ENCODE measurements around the gene CD247. TPM values are rescaled to one million over a fixed set of nuclear protein-coding genes. Genes with fewer than 3 reads are reported as not detected.

Gene CD247
- polyA plus RNA-seq, 1 of the 3 experiments (the other 2 are of a cell fraction) = 0.08 TPM

- no peak for TF ChIP-seq RFX5 (IDR thresholded peaks at IDR 0.05; ENCODE audit: low read length)
- no peak for TF ChIP-seq JUND (IDR thresholded peaks at IDR 0.05)
- no peak for TF ChIP-seq FOSL2 (IDR thresholded peaks at IDR 0.05; ENCODE audit: borderline replicate concordance, low read depth)
- ChIA-PET POLR2A (no interaction called here), CTCF (interaction anchor here (1.0 to 5.5 kb wide), 4 partner anchors 15 to 191 kb away, joined by 3 to 45 read pairs (median 6); no protein-coding TSS in a partner anchor)
- no peaks in the 10 kb centered on the region for H4K20me1 ChIP-seq (ENCODE audit: insufficient read depth)
- DNase-seq = no peak
- 82% methylated on average over 11 of the region's 11 CpGs for WGBS (ENCODE audit: low lambda C conversion rate)
- no peak overlapping the region for H3K4me2 ChIP-seq
- H3K9ac ChIP-seq = no peak overlapping the region
- no peaks in the 10 kb centered on the region for H3K79me2 ChIP-seq (ENCODE audit: insufficient read depth)
- no peak overlapping the region for H3K27ac ChIP-seq (ENCODE audit: low read depth in 2 of 2, low read length in 1 of 2)
- H3K4me3 ChIP-seq (ENCODE audit: low read depth in 2 of 2, low read length in 1 of 2) = no peak overlapping the region
- H3K27me3 ChIP-seq (ENCODE audit: insufficient read depth) = no peaks in the 10 kb centered on the region; the same call in 1 of the 2 replicates
- peaks cover 0 to 8% of the 10 kb centered on the region in 2 experiments; a peak in 1 of 4 replicates for H3K4me1 ChIP-seq (ENCODE audit: control insufficient read depth in 1 of 2, insufficient read depth in 2 of 2, low read depth in 1 of 2, low read length in 1 of 2)
- no peaks in the 10 kb centered on the region for H3K36me3 ChIP-seq (replicated peaks in 1 of 2; ENCODE audit: control insufficient read depth in 1 of 2, insufficient read depth in 2 of 2, low read length in 1 of 2)
- no peaks in the 10 kb centered on the region for H3K9me3 ChIP-seq
- no peak overlapping the region for H2AFZ ChIP-seq (ENCODE audit: low read depth)
- H3K9me2 ChIP-seq = no peaks in the 10 kb centered on the region
- H3F3A ChIP-seq (replicated peaks; ENCODE audit: insufficient read depth) = no peaks in the 10 kb centered on the region
Measured at GRCh38 chr1:167457936-167458584, 60.3 kb downstream of the CD247 start.

- Histone ChIP-seq H2AFZ (ENCODE audit: low read depth) (no peak overlapping the region), H3K9me3 (no peaks in the 10 kb centered on the region), H3K27me3 (ENCODE audit: insufficient read depth) (peaks cover under 1% of the 10 kb centered on the region; the same call in 1 of the 2 replicates), H3K4me3 (ENCODE audit: low read depth in 2 of 2, low read length in 1 of 2) (no peak overlapping the region), H3K27ac (ENCODE audit: low read depth in 2 of 2, low read length in 1 of 2) (no peak overlapping the region), H3K9ac (no peak overlapping the region), H3K79me2 (ENCODE audit: insufficient read depth) (no peaks in the 10 kb centered on the region), H3F3A (replicated peaks; ENCODE audit: insufficient read depth) (no peaks in the 10 kb centered on the region), H3K4me1 (ENCODE audit: control insufficient read depth in 1 of 2, insufficient read depth in 2 of 2, low read depth in 1 of 2, low read length in 1 of 2) (peaks cover 0 to 8% of the 10 kb centered on the region in 2 experiments; a peak in 1 of 4 replicates), H4K20me1 (ENCODE audit: insufficient read depth) (no peaks in the 10 kb centered on the region), H3K4me2 (no peak overlapping the region), H3K9me2 (no peaks in the 10 kb centered on the region), H3K36me3 (replicated peaks in 1 of 2; ENCODE audit: control insufficient read depth in 1 of 2, insufficient read depth in 2 of 2, low read length in 1 of 2) (no peaks in the 10 kb centered on the region)
- 89% methylated on average over 8 of the region's 8 CpGs for WGBS (ENCODE audit: low lambda C conversion rate)
- CTCF ChIA-PET = interaction anchor here (0.8 to 5.5 kb wide), 8 partner anchors 9 to 398 kb away, joined by 3 to 45 read pairs (median 5); no protein-coding TSS in a partner anchor
- no peak for DNase-seq
- POLR2A ChIA-PET = no interaction called here
- TF ChIP-seq NRF1 (IDR thresholded peaks at IDR 0.05; ENCODE audit: low read depth, low read length) (no peak), YY1 (IDR thresholded peaks at IDR 0.05; ENCODE audit: low read depth) (no peak), FOXM1 (IDR thresholded peaks at IDR 0.05; ENCODE audit: low read depth) (no peak), CHD2 (IDR thresholded peaks at IDR 0.05; ENCODE audit: low read length, partially characterized antibody) (no peak), TAF1 (IDR thresholded peaks at IDR 0.05; ENCODE audit: borderline replicate concordance, low read depth, low read length) (no peak), RXRA (IDR thresholded peaks at IDR 0.05; ENCODE audit: borderline replicate concordance, low read depth) (no peak), REST (IDR thresholded peaks at IDR 0.05; ENCODE audit: low read depth, low read length) (no peak), RFX5 (IDR thresholded peaks at IDR 0.05; ENCODE audit: low read length) (no peak), MXI1 (IDR thresholded peaks at IDR 0.05; ENCODE audit: low read depth, low read length) (no peak)
- TF ChIP-seq, protein P1, sequence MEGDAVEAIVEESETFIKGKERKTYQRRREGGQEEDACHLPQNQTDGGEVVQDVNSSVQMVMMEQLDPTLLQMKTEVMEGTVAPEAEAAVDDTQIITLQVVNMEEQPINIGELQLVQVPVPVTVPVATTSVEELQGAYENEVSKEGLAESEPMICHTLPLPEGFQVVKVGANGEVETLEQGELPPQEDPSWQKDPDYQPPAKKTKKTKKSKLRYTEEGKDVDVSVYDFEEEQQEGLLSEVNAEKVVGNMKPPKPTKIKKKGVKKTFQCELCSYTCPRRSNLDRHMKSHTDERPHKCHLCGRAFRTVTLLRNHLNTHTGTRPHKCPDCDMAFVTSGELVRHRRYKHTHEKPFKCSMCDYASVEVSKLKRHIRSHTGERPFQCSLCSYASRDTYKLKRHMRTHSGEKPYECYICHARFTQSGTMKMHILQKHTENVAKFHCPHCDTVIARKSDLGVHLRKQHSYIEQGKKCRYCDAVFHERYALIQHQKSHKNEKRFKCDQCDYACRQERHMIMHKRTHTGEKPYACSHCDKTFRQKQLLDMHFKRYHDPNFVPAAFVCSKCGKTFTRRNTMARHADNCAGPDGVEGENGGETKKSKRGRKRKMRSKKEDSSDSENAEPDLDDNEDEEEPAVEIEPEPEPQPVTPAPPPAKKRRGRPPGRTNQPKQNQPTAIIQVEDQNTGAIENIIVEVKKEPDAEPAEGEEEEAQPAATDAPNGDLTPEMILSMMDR (IDR thresholded peaks at IDR 0.05) = no peak
Measured at GRCh38 chr1:167456926-167457325, 61.4 kb downstream of the CD247 start.

Data from SK-N-SH (cell line).